Activated T-helper 17 cell treated with anti-CD3 and anti-CD28 coated beads, Interleukin-2, amount 50 U/mL, for 72 hours (primary cell): Measurements from ENCODE around the gene COX5B. TPM values are rescaled to one million over a fixed set of nuclear protein-coding genes. Genes with fewer than 3 reads are reported as not detected.

Experiments used
- total RNA-seq, 2 donors: library from RNA; stranded (reverse); gene quantifications; one replicate each; pipeline ENCODE4 v1.2.3, GENCODE V29; 2022

The COX5B gene
- total RNA-seq, 2 donors from 2014 or later = 218 to 235 TPM

Other genes starting within 250 kb of the COX5B start
- gene ANKRD36B, start 56.2 kb upstream of the COX5B start, total RNA-seq = 10 to 100 TPM; 48.6 to 53.0 TPM
- gene ACTR1B, start 18.0 kb downstream of the COX5B start, total RNA-seq = 100 to 1,000 TPM in 1 of 2 donors, 10 to 100 TPM in 1; 68.7 to 148 TPM
- gene C2orf92, start 23.7 kb downstream of the COX5B start, total RNA-seq = 10 to 100 TPM; 12.0 to 51.2 TPM
- 100 to 1,000 TPM; 176 to 233 TPM for gene ZAP70, start 67.5 kb downstream of the COX5B start, total RNA-seq